Measurements from ENCODE around the gene SPATA7.

DNA sequence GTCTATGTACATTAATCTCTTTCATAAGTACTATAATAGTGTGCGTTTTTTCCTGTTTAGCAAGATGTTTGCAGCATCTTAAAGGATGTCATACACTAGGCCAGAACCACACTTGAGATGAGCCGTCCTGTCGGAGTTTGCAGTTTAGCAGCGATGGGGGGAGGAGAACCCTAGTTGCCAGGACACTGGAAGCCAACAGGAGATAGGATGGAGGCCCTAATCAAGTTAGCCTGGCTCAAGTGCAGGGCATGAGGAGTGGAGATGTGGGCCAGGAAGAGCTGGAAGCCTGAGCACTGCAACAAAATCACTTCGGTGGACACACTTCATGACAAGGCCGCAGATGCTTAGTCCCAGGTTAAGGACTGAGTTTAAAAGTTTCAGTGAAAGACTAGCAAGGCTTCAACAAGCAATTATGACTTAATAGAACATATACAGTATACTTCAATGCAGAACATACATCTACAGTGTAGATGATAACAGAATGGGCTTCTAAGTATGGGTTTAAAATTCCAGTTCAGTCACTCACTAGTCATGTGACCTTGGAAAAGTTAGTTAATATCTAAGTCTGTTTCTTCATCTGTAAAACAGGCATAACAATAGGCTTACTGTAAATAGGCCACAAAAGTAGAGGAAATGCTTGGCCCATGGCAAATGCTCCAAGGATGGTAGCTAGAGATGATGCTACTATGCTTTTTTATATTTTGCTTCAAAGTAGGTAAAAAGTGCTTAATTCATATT lies 92.2 kb downstream of the SPATA7 start:
- TF ChIP-seq SMAD3 (CRISPR knock-in tag; IDR thresholded peaks at IDR 0.05; ENCODE audit: borderline replicate concordance) (no peak), ZBTB21 (CRISPR knock-in tag; IDR thresholded peaks at IDR 0.05; ENCODE audit: borderline replicate concordance) (no peak)
- TF ChIP-seq, protein P1, sequence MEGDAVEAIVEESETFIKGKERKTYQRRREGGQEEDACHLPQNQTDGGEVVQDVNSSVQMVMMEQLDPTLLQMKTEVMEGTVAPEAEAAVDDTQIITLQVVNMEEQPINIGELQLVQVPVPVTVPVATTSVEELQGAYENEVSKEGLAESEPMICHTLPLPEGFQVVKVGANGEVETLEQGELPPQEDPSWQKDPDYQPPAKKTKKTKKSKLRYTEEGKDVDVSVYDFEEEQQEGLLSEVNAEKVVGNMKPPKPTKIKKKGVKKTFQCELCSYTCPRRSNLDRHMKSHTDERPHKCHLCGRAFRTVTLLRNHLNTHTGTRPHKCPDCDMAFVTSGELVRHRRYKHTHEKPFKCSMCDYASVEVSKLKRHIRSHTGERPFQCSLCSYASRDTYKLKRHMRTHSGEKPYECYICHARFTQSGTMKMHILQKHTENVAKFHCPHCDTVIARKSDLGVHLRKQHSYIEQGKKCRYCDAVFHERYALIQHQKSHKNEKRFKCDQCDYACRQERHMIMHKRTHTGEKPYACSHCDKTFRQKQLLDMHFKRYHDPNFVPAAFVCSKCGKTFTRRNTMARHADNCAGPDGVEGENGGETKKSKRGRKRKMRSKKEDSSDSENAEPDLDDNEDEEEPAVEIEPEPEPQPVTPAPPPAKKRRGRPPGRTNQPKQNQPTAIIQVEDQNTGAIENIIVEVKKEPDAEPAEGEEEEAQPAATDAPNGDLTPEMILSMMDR (IDR thresholded peaks at IDR 0.05) = no peak
- TF ChIP-seq, protein P2, sequence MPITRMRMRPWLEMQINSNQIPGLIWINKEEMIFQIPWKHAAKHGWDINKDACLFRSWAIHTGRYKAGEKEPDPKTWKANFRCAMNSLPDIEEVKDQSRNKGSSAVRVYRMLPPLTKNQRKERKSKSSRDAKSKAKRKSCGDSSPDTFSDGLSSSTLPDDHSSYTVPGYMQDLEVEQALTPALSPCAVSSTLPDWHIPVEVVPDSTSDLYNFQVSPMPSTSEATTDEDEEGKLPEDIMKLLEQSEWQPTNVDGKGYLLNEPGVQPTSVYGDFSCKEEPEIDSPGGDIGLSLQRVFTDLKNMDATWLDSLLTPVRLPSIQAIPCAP (CRISPR knock-in tag; IDR thresholded peaks at IDR 0.05) = no peak
- TF ChIP-seq, protein P3, sequence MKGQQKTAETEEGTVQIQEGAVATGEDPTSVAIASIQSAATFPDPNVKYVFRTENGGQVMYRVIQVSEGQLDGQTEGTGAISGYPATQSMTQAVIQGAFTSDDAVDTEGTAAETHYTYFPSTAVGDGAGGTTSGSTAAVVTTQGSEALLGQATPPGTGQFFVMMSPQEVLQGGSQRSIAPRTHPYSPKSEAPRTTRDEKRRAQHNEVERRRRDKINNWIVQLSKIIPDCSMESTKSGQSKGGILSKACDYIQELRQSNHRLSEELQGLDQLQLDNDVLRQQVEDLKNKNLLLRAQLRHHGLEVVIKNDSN (CRISPR knock-in tag; IDR thresholded peaks at IDR 0.05) = no peak
- TF ChIP-seq, protein P4, sequence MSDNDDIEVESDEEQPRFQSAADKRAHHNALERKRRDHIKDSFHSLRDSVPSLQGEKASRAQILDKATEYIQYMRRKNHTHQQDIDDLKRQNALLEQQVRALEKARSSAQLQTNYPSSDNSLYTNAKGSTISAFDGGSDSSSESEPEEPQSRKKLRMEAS (CRISPR knock-in tag; IDR thresholded peaks at IDR 0.05) = no peak
- TF ChIP-seq, protein P5, sequence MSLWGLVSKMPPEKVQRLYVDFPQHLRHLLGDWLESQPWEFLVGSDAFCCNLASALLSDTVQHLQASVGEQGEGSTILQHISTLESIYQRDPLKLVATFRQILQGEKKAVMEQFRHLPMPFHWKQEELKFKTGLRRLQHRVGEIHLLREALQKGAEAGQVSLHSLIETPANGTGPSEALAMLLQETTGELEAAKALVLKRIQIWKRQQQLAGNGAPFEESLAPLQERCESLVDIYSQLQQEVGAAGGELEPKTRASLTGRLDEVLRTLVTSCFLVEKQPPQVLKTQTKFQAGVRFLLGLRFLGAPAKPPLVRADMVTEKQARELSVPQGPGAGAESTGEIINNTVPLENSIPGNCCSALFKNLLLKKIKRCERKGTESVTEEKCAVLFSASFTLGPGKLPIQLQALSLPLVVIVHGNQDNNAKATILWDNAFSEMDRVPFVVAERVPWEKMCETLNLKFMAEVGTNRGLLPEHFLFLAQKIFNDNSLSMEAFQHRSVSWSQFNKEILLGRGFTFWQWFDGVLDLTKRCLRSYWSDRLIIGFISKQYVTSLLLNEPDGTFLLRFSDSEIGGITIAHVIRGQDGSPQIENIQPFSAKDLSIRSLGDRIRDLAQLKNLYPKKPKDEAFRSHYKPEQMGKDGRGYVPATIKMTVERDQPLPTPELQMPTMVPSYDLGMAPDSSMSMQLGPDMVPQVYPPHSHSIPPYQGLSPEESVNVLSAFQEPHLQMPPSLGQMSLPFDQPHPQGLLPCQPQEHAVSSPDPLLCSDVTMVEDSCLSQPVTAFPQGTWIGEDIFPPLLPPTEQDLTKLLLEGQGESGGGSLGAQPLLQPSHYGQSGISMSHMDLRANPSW (CRISPR knock-in tag; conservative IDR thresholded peaks at IDR 0.05; ENCODE audit: low read depth) = no peak

All from WTC11 (cell line).